Cardiac ventricle fibroblast (primary cell): ENCODE data around the gene CYLC1. TPM values are rescaled to one million over a fixed set of nuclear protein-coding genes. Genes with fewer than 3 reads are reported as not detected.

Experiments used
- total RNA-seq: library from RNA; depleted of rRNA; stranded (reverse); fragments of >200 nt; gene quantifications from 2 replicates; pipeline ENCODE4 v1.2.3, GENCODE V29; 2015

CYLC1 gene
- total RNA-seq, result not detected in 2 replicates

GRCh38 chrX:83860846-83861245 lies at the start of gene CYLC1:
CYLC1 (plus strand) TSS chrX:83861146; CDS start chrX:83861183, 37 bp downstream.

